SK-N-SH (cell line): Measurements from ENCODE around the gene APBA2. TPM values are rescaled to one million over a fixed set of nuclear protein-coding genes. Genes with fewer than 3 reads are reported as not detected.

Source experiments
- CTCF ChIA-PET: fragments of 300-600, 350-600 bp; formaldehyde crosslinking; extraction: SDS; loops from one replicate; lab custom pipeline; 2021; lab: Yijun Ruan, JAX
- POLR2A ChIA-PET: fragments of 350-600 bp; sonication (Branson Sonifier 250); formaldehyde crosslinking; extraction: SDS; loops from one replicate; lab custom pipeline; 2020; ENCODE audit warnings: antibody characterized with exemption, inconsistent platforms; lab: Yijun Ruan, JAX
- DNase-seq: peaks from one replicate; pipeline ENCODE4 v3.0.0; 2012
- H2AFZ ChIP-seq: fragments of 200-600 bp; sonication (generic); 2 replicates; pipeline ENCODE4 v1.8.1; 2016; ENCODE audit warnings: antibody characterized with exemption, mild to moderate bottlenecking, low read depth
- H3F3A ChIP-seq: fragments of 200-600 bp; sonication (generic); replicated peaks from 2 replicates; pipeline ENCODE3; 2016; ENCODE audit warnings: antibody characterized with exemption, mild to moderate bottlenecking; ENCODE audit not compliant: insufficient read depth
- H3K27ac ChIP-seq, 2 experiments: fragments of 200-500 bp in 1 of 2; fragments of 200-600 bp in 1 of 2; sonication (Bioruptor generic) in 1 of 2; sonication (generic), shearing (Covaris generic) in 1 of 2; 2 replicates each; pipeline versions ENCODE4 v1.5.1 to v1.6.1; 2014 to 2016; ENCODE audit warnings: low read depth in 2 of 2, inconsistent platforms in 1 of 2, low read length in 1 of 2, mild to moderate bottlenecking in 1 of 2, mixed read lengths in 1 of 2
- H3K27me3 ChIP-seq: fragments of 200-600 bp; sonication (generic), shearing (Covaris generic); 2 replicates; pipeline ENCODE4 v1.6.1; 2016; ENCODE audit warnings: mixed run types; ENCODE audit not compliant: insufficient read depth
- H3K36me3 ChIP-seq, 2 experiments: fragments of 200-500 bp in 1 of 2; fragments of 200-600 bp in 1 of 2; sonication (Bioruptor generic) in 1 of 2; sonication (generic) in 1 of 2; replicated peaks in 1 of 2; 2 replicates each; pipeline versions ENCODE3 to v1.5.1; 2014 to 2016; ENCODE audit warnings: low read length in 1 of 2, mild to moderate bottlenecking in 1 of 2; ENCODE audit not compliant: insufficient read depth in 2 of 2, control insufficient read depth in 1 of 2
- H3K4me1 ChIP-seq, 2 experiments: fragments of 200-500 bp in 1 of 2; fragments of 200-600 bp in 1 of 2; sonication (Bioruptor generic) in 1 of 2; sonication (generic), shearing (Covaris generic) in 1 of 2; 2 replicates each; pipeline versions ENCODE4 v1.5.1 to v1.6.1; 2014 to 2016; ENCODE audit warnings: low read depth in 1 of 2, low read length in 1 of 2, mixed run types in 1 of 2; ENCODE audit not compliant: insufficient read depth in 2 of 2, control insufficient read depth in 1 of 2
- H3K4me2 ChIP-seq: fragments of 200-600 bp; sonication (generic), shearing (Covaris generic); 2 replicates; pipeline ENCODE4 v1.6.1; 2017; ENCODE audit warnings: mixed run types
- H3K4me3 ChIP-seq, 2 experiments: fragments of 200-500 bp in 1 of 2; fragments of 200-600 bp in 1 of 2; sonication (Bioruptor generic) in 1 of 2; sonication (generic), shearing (Covaris generic) in 1 of 2; 2 replicates each; pipeline versions ENCODE4 v1.5.1 to v1.8.1; 2014 to 2016; ENCODE audit warnings: low read depth in 2 of 2, inconsistent platforms in 1 of 2, low read length in 1 of 2, mild to moderate bottlenecking in 1 of 2, mixed read lengths in 1 of 2, moderate library complexity in 1 of 2
- H3K79me2 ChIP-seq: fragments of 200-600 bp; sonication (generic); 2 replicates; pipeline ENCODE4 v1.8.1; 2017; ENCODE audit warnings: mild to moderate bottlenecking; ENCODE audit not compliant: insufficient read depth
- H3K9ac ChIP-seq: fragments of 200-600 bp; sonication (generic); 2 replicates; pipeline ENCODE4 v1.6.1; 2017; ENCODE audit warnings: mixed run types
- H3K9me2 ChIP-seq: fragments of 200-600 bp; sonication (generic); 2 replicates; pipeline ENCODE4 v1.6.1; 2017; ENCODE audit warnings: mixed run types
- H3K9me3 ChIP-seq: fragments of 200-600 bp; sonication (generic); 2 replicates; pipeline ENCODE4 v1.6.1; 2017; ENCODE audit warnings: mixed run types, mild to moderate bottlenecking, moderate library complexity
- H4K20me1 ChIP-seq: fragments of 200-600 bp; sonication (generic); 2 replicates; pipeline ENCODE4 v1.6.1; 2017; ENCODE audit warnings: mild to moderate bottlenecking, mixed run types; ENCODE audit not compliant: insufficient read depth
- EZH2phosphoT487 ChIP-seq: fragments of 200-600 bp; sonication (generic); IDR thresholded peaks from 2 replicates; pipeline ENCODE4 v1.6.1; 2017; ENCODE audit warnings: low read depth, mixed run types, mild to moderate bottlenecking, antibody characterized with exemption, moderate library complexity, borderline replicate concordance
- FOSL2 ChIP-seq: IDR thresholded peaks from 2 replicates; pipeline ENCODE4 v1.4.0; 2012; ENCODE audit warnings: low read depth, mild to moderate bottlenecking, moderate library complexity, borderline replicate concordance
- GABPA ChIP-seq: IDR thresholded peaks from 2 replicates; pipeline ENCODE4 v1.4.0; 2012; ENCODE audit warnings: low read depth, mild to moderate bottlenecking
- NFIC ChIP-seq: IDR thresholded peaks from 2 replicates; pipeline ENCODE4 v1.4.0; 2012; ENCODE audit warnings: borderline replicate concordance
- POLR2AphosphoS5 ChIP-seq: IDR thresholded peaks from 2 replicates; pipeline ENCODE4 v1.6.1; 2012; ENCODE audit warnings: low read depth, low read length
- RAD21 ChIP-seq: IDR thresholded peaks from 2 replicates; pipeline ENCODE4 v1.6.1; 2012; ENCODE audit warnings: mild to moderate bottlenecking, low read length
- RFX5 ChIP-seq: IDR thresholded peaks from 2 replicates; pipeline ENCODE4 v1.6.1; 2012; ENCODE audit warnings: mild to moderate bottlenecking, improper control_type of control experiment, low read length
- SIN3A ChIP-seq: IDR thresholded peaks from 2 replicates; pipeline ENCODE4 v1.6.1; 2012; ENCODE audit warnings: low read depth, mild to moderate bottlenecking, low read length, moderate library complexity, borderline replicate concordance
- TCF12 ChIP-seq: IDR thresholded peaks from 2 replicates; pipeline ENCODE4 v1.4.0; 2012
- WGBS: methylation state at CpG from one replicate; pipeline ENCODE4 v1.1.6; 2017; ENCODE audit warnings: low lambda C conversion rate; 5-methylcytosine and 5-hydroxymethylcytosine counted together
- polyA plus RNA-seq, 3 experiments: library from polyadenylated mRNA; depleted of rRNA; stranded (reverse); fragments of >200 nt; gene quantifications; 2 replicates each; pipeline ENCODE4 v1.2.3, GENCODE V29; 2012
- TF ChIP-seq, protein P1 (sequence below): fragments of 150-350 bp; IDR thresholded peaks from 2 replicates; pipeline ENCODE4 v1.6.1; 2016; ENCODE audit warnings: mild to moderate bottlenecking, low read depth, low read length
- TF ChIP-seq, protein P2 (sequence below): fragments of 200-600 bp; sonication (generic); IDR thresholded peaks from 2 replicates; pipeline ENCODE4 v1.6.1; 2017; ENCODE audit warnings: antibody characterized with exemption, mild to moderate bottlenecking, moderate library complexity
- TF ChIP-seq, protein P3 (sequence below): IDR thresholded peaks from 2 replicates; pipeline ENCODE4 v1.4.0; 2012; ENCODE audit warnings: low read depth, borderline replicate concordance
- TF ChIP-seq, protein P4 (sequence below): IDR thresholded peaks from 2 replicates; pipeline ENCODE4 v1.4.0; 2012; ENCODE audit warnings: low read depth
- TF ChIP-seq, protein P5 (sequence below): IDR thresholded peaks from 2 replicates; pipeline ENCODE4 v1.6.1; 2012; ENCODE audit warnings: mild to moderate bottlenecking, low read depth, low read length, moderate library complexity

APBA2 gene
- polyA plus RNA-seq, 1 of the 3 experiments (the other 2 are of a cell fraction), result 12.7 TPM

DNA sequence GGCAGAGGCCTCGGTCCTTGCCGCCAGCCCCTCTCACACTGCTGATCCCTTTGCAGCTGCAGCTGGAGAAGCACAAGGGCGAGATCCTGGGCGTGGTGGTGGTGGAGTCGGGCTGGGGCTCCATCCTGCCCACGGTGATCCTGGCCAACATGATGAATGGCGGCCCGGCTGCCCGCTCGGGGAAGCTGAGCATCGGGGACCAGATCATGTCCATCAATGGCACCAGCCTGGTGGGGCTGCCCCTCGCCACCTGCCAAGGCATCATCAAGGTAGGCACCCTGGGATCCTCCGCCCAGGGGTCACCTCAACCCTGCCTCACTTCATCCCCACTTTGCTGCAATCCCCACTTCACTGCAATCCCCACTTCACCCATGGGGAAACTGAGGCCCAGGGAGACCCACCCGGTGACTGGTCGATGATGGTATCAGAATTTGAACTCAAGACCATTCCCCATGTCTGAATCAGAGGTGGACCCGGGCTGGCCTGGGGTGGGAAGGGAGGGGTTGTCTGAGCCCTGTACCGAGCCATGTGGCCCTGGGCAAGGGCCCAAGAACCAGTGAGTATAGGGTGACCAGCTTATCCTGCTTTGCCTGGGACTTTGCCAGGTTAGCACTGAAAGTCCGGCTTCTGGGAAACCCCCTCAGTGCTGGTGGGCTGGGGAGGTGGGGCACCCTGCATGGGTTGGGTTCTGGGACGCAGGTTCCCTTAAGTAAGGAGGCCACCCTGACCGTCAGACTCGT is 220.9 kb downstream of the APBA2 start:
- Histone ChIP-seq H3K4me3 (no peak overlapping the region), H4K20me1 (no peaks in the 10 kb centered on the region), H3K79me2 (no peaks in the 10 kb centered on the region), H2AFZ (no peak overlapping the region), H3K9ac (no peak overlapping the region), H3K27ac (no peak overlapping the region), H3K36me3 (no peaks in the 10 kb centered on the region), H3F3A (no peaks in the 10 kb centered on the region), H3K27me3 (no peaks in the 10 kb centered on the region), H3K9me3 (no peaks in the 10 kb centered on the region), H3K9me2 (no peaks in the 10 kb centered on the region), H3K4me2 (no peak overlapping the region), H3K4me1 (no peaks in the 10 kb centered on the region; a peak in 1 of 4 replicates)
- TF ChIP-seq FOSL2 (no peak), POLR2AphosphoS5 (no peak), RFX5 (no peak), SIN3A (no peak), TCF12 (no peak), EZH2phosphoT487 (no peak), NFIC (no peak), GABPA (no peak), RAD21 (no peak)
- TF ChIP-seq, protein P1, sequence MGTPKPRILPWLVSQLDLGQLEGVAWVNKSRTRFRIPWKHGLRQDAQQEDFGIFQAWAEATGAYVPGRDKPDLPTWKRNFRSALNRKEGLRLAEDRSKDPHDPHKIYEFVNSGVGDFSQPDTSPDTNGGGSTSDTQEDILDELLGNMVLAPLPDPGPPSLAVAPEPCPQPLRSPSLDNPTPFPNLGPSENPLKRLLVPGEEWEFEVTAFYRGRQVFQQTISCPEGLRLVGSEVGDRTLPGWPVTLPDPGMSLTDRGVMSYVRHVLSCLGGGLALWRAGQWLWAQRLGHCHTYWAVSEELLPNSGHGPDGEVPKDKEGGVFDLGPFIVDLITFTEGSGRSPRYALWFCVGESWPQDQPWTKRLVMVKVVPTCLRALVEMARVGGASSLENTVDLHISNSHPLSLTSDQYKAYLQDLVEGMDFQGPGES, result no peak
- TF ChIP-seq, protein P2, sequence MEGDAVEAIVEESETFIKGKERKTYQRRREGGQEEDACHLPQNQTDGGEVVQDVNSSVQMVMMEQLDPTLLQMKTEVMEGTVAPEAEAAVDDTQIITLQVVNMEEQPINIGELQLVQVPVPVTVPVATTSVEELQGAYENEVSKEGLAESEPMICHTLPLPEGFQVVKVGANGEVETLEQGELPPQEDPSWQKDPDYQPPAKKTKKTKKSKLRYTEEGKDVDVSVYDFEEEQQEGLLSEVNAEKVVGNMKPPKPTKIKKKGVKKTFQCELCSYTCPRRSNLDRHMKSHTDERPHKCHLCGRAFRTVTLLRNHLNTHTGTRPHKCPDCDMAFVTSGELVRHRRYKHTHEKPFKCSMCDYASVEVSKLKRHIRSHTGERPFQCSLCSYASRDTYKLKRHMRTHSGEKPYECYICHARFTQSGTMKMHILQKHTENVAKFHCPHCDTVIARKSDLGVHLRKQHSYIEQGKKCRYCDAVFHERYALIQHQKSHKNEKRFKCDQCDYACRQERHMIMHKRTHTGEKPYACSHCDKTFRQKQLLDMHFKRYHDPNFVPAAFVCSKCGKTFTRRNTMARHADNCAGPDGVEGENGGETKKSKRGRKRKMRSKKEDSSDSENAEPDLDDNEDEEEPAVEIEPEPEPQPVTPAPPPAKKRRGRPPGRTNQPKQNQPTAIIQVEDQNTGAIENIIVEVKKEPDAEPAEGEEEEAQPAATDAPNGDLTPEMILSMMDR, result no peak
- TF ChIP-seq, protein P3, sequence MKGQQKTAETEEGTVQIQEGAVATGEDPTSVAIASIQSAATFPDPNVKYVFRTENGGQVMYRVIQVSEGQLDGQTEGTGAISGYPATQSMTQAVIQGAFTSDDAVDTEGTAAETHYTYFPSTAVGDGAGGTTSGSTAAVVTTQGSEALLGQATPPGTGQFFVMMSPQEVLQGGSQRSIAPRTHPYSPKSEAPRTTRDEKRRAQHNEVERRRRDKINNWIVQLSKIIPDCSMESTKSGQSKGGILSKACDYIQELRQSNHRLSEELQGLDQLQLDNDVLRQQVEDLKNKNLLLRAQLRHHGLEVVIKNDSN, result no peak
- TF ChIP-seq, protein P4, sequence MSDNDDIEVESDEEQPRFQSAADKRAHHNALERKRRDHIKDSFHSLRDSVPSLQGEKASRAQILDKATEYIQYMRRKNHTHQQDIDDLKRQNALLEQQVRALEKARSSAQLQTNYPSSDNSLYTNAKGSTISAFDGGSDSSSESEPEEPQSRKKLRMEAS, result no peak
- TF ChIP-seq, protein P5, sequence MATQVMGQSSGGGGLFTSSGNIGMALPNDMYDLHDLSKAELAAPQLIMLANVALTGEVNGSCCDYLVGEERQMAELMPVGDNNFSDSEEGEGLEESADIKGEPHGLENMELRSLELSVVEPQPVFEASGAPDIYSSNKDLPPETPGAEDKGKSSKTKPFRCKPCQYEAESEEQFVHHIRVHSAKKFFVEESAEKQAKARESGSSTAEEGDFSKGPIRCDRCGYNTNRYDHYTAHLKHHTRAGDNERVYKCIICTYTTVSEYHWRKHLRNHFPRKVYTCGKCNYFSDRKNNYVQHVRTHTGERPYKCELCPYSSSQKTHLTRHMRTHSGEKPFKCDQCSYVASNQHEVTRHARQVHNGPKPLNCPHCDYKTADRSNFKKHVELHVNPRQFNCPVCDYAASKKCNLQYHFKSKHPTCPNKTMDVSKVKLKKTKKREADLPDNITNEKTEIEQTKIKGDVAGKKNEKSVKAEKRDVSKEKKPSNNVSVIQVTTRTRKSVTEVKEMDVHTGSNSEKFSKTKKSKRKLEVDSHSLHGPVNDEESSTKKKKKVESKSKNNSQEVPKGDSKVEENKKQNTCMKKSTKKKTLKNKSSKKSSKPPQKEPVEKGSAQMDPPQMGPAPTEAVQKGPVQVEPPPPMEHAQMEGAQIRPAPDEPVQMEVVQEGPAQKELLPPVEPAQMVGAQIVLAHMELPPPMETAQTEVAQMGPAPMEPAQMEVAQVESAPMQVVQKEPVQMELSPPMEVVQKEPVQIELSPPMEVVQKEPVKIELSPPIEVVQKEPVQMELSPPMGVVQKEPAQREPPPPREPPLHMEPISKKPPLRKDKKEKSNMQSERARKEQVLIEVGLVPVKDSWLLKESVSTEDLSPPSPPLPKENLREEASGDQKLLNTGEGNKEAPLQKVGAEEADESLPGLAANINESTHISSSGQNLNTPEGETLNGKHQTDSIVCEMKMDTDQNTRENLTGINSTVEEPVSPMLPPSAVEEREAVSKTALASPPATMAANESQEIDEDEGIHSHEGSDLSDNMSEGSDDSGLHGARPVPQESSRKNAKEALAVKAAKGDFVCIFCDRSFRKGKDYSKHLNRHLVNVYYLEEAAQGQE, result no peak
- ChIA-PET CTCF (interaction anchor here (0.6 kb wide), 1 partner anchor 533 kb away, joined by 3 read pairs; no protein-coding TSS in a partner anchor), POLR2A (no interaction called here)
- DNase-seq, result no peak
- 88% methylated on average over 16 of the region's 21 CpGs for WGBS
